OCI-LY1 (cell line): ENCODE measurements around the gene CSAG2.

ENCODE experiments used
- CTCF ChIP-seq: fragments of 200-600 bp; sonication (generic), shearing (Covaris generic); IDR thresholded peaks from 2 replicates; pipeline ENCODE4 v1.5.1; 2017; ENCODE audit warnings: mild to moderate bottlenecking, antibody characterized with exemption, low read length, moderate library complexity, mixed read lengths
- EZH2 ChIP-seq: fragments of 200-600 bp; sonication (generic), shearing (Covaris generic); IDR thresholded peaks from 2 replicates; pipeline ENCODE4 v1.8.0; 2017; ENCODE audit warnings: borderline replicate concordance, mixed run types, mild to moderate bottlenecking, antibody characterized with exemption, low read length, moderate library complexity, mixed read lengths

- TF ChIP-seq CTCF (no peak), EZH2 (no peak)
These were observed 24.3 kb upstream of the CSAG2 start, which contains the start of the genes CSAG1 and MAGEA12 for GRCh38 chrX:152733261-152733975.
